Measurements from ENCODE around the gene C1orf226. TPM values are rescaled to one million over a fixed set of nuclear protein-coding genes. Genes with fewer than 3 reads are reported as not detected.

Gene C1orf226
- total and polyA plus RNA-seq, 2 experiments from 2014 or later, result under 0.01 to 0.08 TPM

DNA sequence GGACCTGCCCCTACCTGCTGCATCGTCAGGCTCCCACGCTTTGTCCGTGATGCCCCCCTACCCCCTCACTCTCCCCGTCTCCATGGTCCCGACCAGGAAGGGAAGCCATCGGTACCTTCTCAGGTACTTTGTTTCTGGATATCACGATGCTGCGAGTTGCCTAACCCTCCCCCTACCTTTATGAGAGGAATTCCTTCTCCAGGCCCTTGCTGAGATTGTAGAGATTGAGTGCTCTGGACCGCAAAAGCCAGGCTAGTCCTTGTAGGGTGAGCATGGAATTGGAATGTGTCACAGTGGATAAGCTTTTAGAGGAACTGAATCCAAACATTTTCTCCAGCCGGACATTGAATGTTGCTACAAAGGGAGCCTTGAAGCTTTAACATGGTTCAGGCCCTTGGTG is 13.8 kb upstream of the C1orf226 start:
- Histone ChIP-seq H3K4me3 (no peak overlapping the region), H3K4me2 (ENCODE audit: unreplicated experiment) (no peak overlapping the region), H3K27ac (no peak overlapping the region), H3K9me2 (ENCODE audit: insufficient read depth) (no peaks in the 10 kb centered on the region), H2AFZ (no peak overlapping the region), H3K4me1 (ENCODE audit: insufficient read depth) (no peaks in the 10 kb centered on the region), H3K79me2 (ENCODE audit: insufficient read depth) (no peaks in the 10 kb centered on the region), H3K36me3 (ENCODE audit: low read depth) (no peaks in the 10 kb centered on the region), H3F3A (ENCODE audit: insufficient read depth) (no peaks in the 10 kb centered on the region), H3K27me3 (replicated peaks; ENCODE audit: insufficient read depth) (no peaks in the 10 kb centered on the region), H3K9me3 (ENCODE audit: low read depth) (no peaks in the 10 kb centered on the region), H4K20me1 (ENCODE audit: insufficient read depth) (no peaks in the 10 kb centered on the region), H3K9ac (no peak overlapping the region)
- 86 to 90% methylated on average over 9 to 10 of the region's 10 CpGs for whole genome bisulfite sequencing, 2 experiments (ENCODE audit: low coverage in 1 of 2, low lambda C conversion rate in 2 of 2, missing lambda C conversion rate in 2 of 2)
- TF ChIP-seq EZH2 (IDR thresholded peaks at IDR 0.05; ENCODE audit: insufficient read depth, poor library complexity, severe bottlenecking), result no peak
- no peak for TF ChIP-seq EZH2phosphoT487 (IDR thresholded peaks at IDR 0.05; ENCODE audit: insufficient read depth, low read depth)
- in situ Hi-C loops (cut with MboI), result loop anchor here (25.0 kb wide), 1 partner anchor 445 kb away; no protein-coding TSS in a partner anchor
- no peak for DNase-seq

GRCh38 chr1:162368451-162368850 is 13.1 kb upstream of the C1orf226 start:
- Histone ChIP-seq H2AFZ (no peak overlapping the region), H3K4me2 (ENCODE audit: unreplicated experiment) (no peak overlapping the region), H3K9me2 (ENCODE audit: insufficient read depth) (no peaks in the 10 kb centered on the region), H3K9ac (no peak overlapping the region), H3K4me1 (ENCODE audit: insufficient read depth) (no peaks in the 10 kb centered on the region), H3F3A (ENCODE audit: insufficient read depth) (no peaks in the 10 kb centered on the region), H4K20me1 (ENCODE audit: insufficient read depth) (no peaks in the 10 kb centered on the region), H3K27me3 (replicated peaks; ENCODE audit: insufficient read depth) (no peaks in the 10 kb centered on the region), H3K27ac (no peak overlapping the region), H3K9me3 (ENCODE audit: low read depth) (no peaks in the 10 kb centered on the region), H3K4me3 (no peak overlapping the region), H3K79me2 (ENCODE audit: insufficient read depth) (no peaks in the 10 kb centered on the region), H3K36me3 (ENCODE audit: low read depth) (no peaks in the 10 kb centered on the region)
- in situ Hi-C loops (cut with MboI), result loop anchor here (25.0 kb wide), 1 partner anchor 444 kb away; no protein-coding TSS in a partner anchor
- 58% methylated on average over 4 of the region's 4 CpGs for WGBS, 2 experiments (ENCODE audit: low coverage in 1 of 2, low lambda C conversion rate in 2 of 2, missing lambda C conversion rate in 2 of 2)
- no peak for DNase-seq
- TF ChIP-seq EZH2phosphoT487 (IDR thresholded peaks at IDR 0.05; ENCODE audit: insufficient read depth, low read depth) (no peak), EZH2 (IDR thresholded peaks at IDR 0.05; ENCODE audit: insufficient read depth, poor library complexity, severe bottlenecking) (no peak)

DNA sequence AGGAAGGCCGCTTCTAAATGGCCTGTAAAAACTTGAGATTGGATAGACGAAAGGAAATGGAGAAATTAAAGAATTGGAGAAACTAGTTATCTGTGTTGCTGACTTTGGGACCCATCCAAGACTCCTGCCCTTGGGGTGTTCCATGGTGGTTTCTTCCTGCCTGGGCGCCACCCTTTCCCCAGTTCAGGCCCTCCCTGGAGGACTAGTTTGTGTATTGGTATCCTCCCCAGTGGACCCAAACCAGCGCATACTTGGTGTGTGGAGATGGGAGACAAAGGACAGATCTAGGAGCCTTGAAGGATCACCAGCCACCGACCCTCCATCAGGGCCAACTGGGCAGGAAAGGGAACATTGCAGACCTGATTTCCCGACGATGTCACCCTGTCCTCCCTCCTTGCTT is 12.0 kb upstream of the C1orf226 start:
- Histone ChIP-seq H3K36me3 (ENCODE audit: low read depth) (no peaks in the 10 kb centered on the region), H3K27ac (no peak overlapping the region), H2AFZ (no peak overlapping the region), H3K9me3 (ENCODE audit: low read depth) (no peaks in the 10 kb centered on the region), H3K9me2 (ENCODE audit: insufficient read depth) (no peaks in the 10 kb centered on the region), H3K27me3 (replicated peaks; ENCODE audit: insufficient read depth) (no peaks in the 10 kb centered on the region), H3K4me3 (no peak overlapping the region), H3K4me1 (ENCODE audit: insufficient read depth) (no peaks in the 10 kb centered on the region), H3K4me2 (ENCODE audit: unreplicated experiment) (no peak overlapping the region), H3K79me2 (ENCODE audit: insufficient read depth) (no peaks in the 10 kb centered on the region), H3F3A (ENCODE audit: insufficient read depth) (no peaks in the 10 kb centered on the region), H3K9ac (no peak overlapping the region), H4K20me1 (ENCODE audit: insufficient read depth) (no peaks in the 10 kb centered on the region)
- DNase-seq, result no peak
- TF ChIP-seq EZH2phosphoT487 (IDR thresholded peaks at IDR 0.05; ENCODE audit: insufficient read depth, low read depth), result no peak
- no peak for TF ChIP-seq EZH2 (IDR thresholded peaks at IDR 0.05; ENCODE audit: insufficient read depth, poor library complexity, severe bottlenecking)
- WGBS, 2 experiments (ENCODE audit: low coverage in 1 of 2, low lambda C conversion rate in 2 of 2, missing lambda C conversion rate in 2 of 2), result 80 to 83% methylated on average over 7 of the region's 7 CpGs
- in situ Hi-C loops (cut with MboI), result loop anchor here (25.0 kb wide), 1 partner anchor 443 kb away; no protein-coding TSS in a partner anchor

- TF ChIP-seq EZH2phosphoT487 (IDR thresholded peaks at IDR 0.05; ENCODE audit: insufficient read depth, low read depth) (no peak), EZH2 (IDR thresholded peaks at IDR 0.05; ENCODE audit: insufficient read depth, poor library complexity, severe bottlenecking) (no peak)
- no peaks in the 10 kb centered on the region for H3K4me1 ChIP-seq (ENCODE audit: insufficient read depth)
- H3F3A ChIP-seq (ENCODE audit: insufficient read depth), result no peaks in the 10 kb centered on the region
- no peaks in the 10 kb centered on the region for H3K9me3 ChIP-seq (ENCODE audit: low read depth)
- H3K4me3 ChIP-seq, result no peak overlapping the region
- WGBS, 2 experiments (ENCODE audit: low coverage in 1 of 2, low lambda C conversion rate in 2 of 2, missing lambda C conversion rate in 2 of 2), result 41 to 50% methylated on average over 1 of the region's 1 CpG
- H3K79me2 ChIP-seq (ENCODE audit: insufficient read depth), result no peaks in the 10 kb centered on the region
- DNase-seq, result no peak
- no peak overlapping the region for H2AFZ ChIP-seq
- no peaks in the 10 kb centered on the region for H4K20me1 ChIP-seq (ENCODE audit: insufficient read depth)
- no peak overlapping the region for H3K9ac ChIP-seq
- H3K36me3 ChIP-seq (ENCODE audit: low read depth), result no peaks in the 10 kb centered on the region
- H3K4me2 ChIP-seq (ENCODE audit: unreplicated experiment), result no peak overlapping the region
- in situ Hi-C loops (cut with MboI), result loop anchor here (25.0 kb wide), 1 partner anchor 442 kb away; no protein-coding TSS in a partner anchor
- no peaks in the 10 kb centered on the region for H3K27me3 ChIP-seq (replicated peaks; ENCODE audit: insufficient read depth)
- no peaks in the 10 kb centered on the region for H3K9me2 ChIP-seq (ENCODE audit: insufficient read depth)
- H3K27ac ChIP-seq, result no peak overlapping the region
These were observed 11.4 kb upstream of the C1orf226 start for GRCh38 chr1:162370161-162370560.

GRCh38 chr1:162370721-162371120 is 10.8 kb upstream of the C1orf226 start:
- 79 to 81% methylated on average over 3 of the region's 3 CpGs for WGBS, 2 experiments (ENCODE audit: low coverage in 1 of 2, low lambda C conversion rate in 2 of 2, missing lambda C conversion rate in 2 of 2)
- no peak overlapping the region for H2AFZ ChIP-seq
- no peaks in the 10 kb centered on the region for H3K36me3 ChIP-seq (ENCODE audit: low read depth)
- H3K27ac ChIP-seq, result no peak overlapping the region
- TF ChIP-seq EZH2 (IDR thresholded peaks at IDR 0.05; ENCODE audit: insufficient read depth, poor library complexity, severe bottlenecking), result no peak
- TF ChIP-seq EZH2phosphoT487 (IDR thresholded peaks at IDR 0.05; ENCODE audit: insufficient read depth, low read depth), result no peak
- H3K4me1 ChIP-seq (ENCODE audit: insufficient read depth), result no peaks in the 10 kb centered on the region
- no peaks in the 10 kb centered on the region for H3K79me2 ChIP-seq (ENCODE audit: insufficient read depth)
- no peaks in the 10 kb centered on the region for H3K9me3 ChIP-seq (ENCODE audit: low read depth)
- no peak overlapping the region for H3K4me2 ChIP-seq (ENCODE audit: unreplicated experiment)
- H3K4me3 ChIP-seq, result no peak overlapping the region
- in situ Hi-C loops (cut with MboI), result loop anchor here (25.0 kb wide), 1 partner anchor 442 kb away; no protein-coding TSS in a partner anchor
- H3F3A ChIP-seq (ENCODE audit: insufficient read depth), result no peaks in the 10 kb centered on the region
- H4K20me1 ChIP-seq (ENCODE audit: insufficient read depth), result no peaks in the 10 kb centered on the region
- no peak for DNase-seq
- no peaks in the 10 kb centered on the region for H3K9me2 ChIP-seq (ENCODE audit: insufficient read depth)
- H3K27me3 ChIP-seq (replicated peaks; ENCODE audit: insufficient read depth), result no peaks in the 10 kb centered on the region
- H3K9ac ChIP-seq, result no peak overlapping the region

Measured in GM23248 (cell line).